Esophagus muscularis mucosa (tissue), 3 donors: Measurements from ENCODE around the gene PHACTR1.

Experiments used
- CTCF ChIP-seq, 3 experiments: fragments of 200-600 bp in 2 of 3; fragments of 450-650 bp in 1 of 3; sonication (generic) in 2 of 3; IDR thresholded peaks; one replicate each; pipeline ENCODE4 v1.5.1; 2017 to 2019; ENCODE audit warnings: antibody characterized with exemption in 3 of 3, mild to moderate bottlenecking in 2 of 3, moderate library complexity in 1 of 3
- POLR2A ChIP-seq: fragments of 450-650 bp; IDR thresholded peaks from one replicate; pipeline ENCODE4 v1.6.1; 2017; ENCODE audit warnings: antibody characterized with exemption, moderate library complexity, mild to moderate bottlenecking, low read depth
- POLR2AphosphoS5 ChIP-seq, 2 donors: sonication (generic); formaldehyde crosslinking; IDR thresholded peaks; one replicate each; pipeline ENCODE4 v1.6.1; 2017; ENCODE audit warnings: antibody characterized with exemption in 2 of 2

- TF ChIP-seq POLR2A (no peak), CTCF (IDR thresholded peaks at IDR 0.05) (no peak), POLR2AphosphoS5 (IDR thresholded peaks at IDR 0.05) (no peak)
These were observed 49.8 kb downstream of the PHACTR1 start for GRCh38 chr6:12766365-12766764.
